Prostate gland (tissue), 2 donors: Measurements from ENCODE around the gene C12orf75.

Experiments used
- CTCF ChIP-seq, 4 experiments: fragments of 200-600 bp in 2 of 4; fragments of 450-650 bp in 2 of 4; sonication (generic) in 2 of 4; IDR thresholded peaks; 1 replicate in 3 of 4; 2 replicates in 1 of 4; pipeline ENCODE4 v1.5.1; 2016 to 2019; ENCODE audit warnings: antibody characterized with exemption in 4 of 4, mild to moderate bottlenecking in 2 of 4, moderate library complexity in 2 of 4
- POLR2A ChIP-seq: fragments of 450-650 bp; IDR thresholded peaks from one replicate; pipeline ENCODE4 v1.6.1; 2016; ENCODE audit warnings: antibody characterized with exemption, mild to moderate bottlenecking
- POLR2AphosphoS5 ChIP-seq: sonication (generic); formaldehyde crosslinking; IDR thresholded peaks from one replicate; pipeline ENCODE4 v1.6.1; 2017; ENCODE audit warnings: antibody characterized with exemption

GRCh38 chr12:105369014-105369413 is 38.5 kb downstream of the C12orf75 start:
- TF ChIP-seq CTCF (IDR thresholded peaks at IDR 0.05): no peak
- TF ChIP-seq POLR2AphosphoS5: no peak
- TF ChIP-seq POLR2A: no peak
